SK-N-SH treated with all-trans-retinoic acid at 6 μM for 48 hours (cell line): ENCODE measurements around the gene SUCLG1.

Source experiments
- ARNTL ChIP-seq: fragments of 450-650 bp; formaldehyde crosslinking; IDR thresholded peaks from 2 replicates; pipeline ENCODE4 v1.5.0; 2020; ENCODE audit warnings: low read depth, mild to moderate bottlenecking, moderate library complexity, borderline replicate concordance
- BACH2 ChIP-seq: fragments of 250-450 bp; sonication (Bioruptor Pico); IDR thresholded peaks from 2 replicates; pipeline ENCODE4 v1.9.0; 2021; ENCODE audit warnings: mild to moderate bottlenecking, borderline replicate concordance
- CSRNP3 ChIP-seq: fragments of 250-450 bp; sonication (Bioruptor Pico); IDR thresholded peaks from 2 replicates; pipeline ENCODE4 v1.5.1; 2021; ENCODE audit warnings: mild to moderate bottlenecking, moderate library complexity
- ISL1 ChIP-seq: fragments of 250-450 bp; sonication (Bioruptor Pico); IDR thresholded peaks from 2 replicates; pipeline ENCODE4 v2.1.2; 2022; ENCODE audit warnings: mild to moderate bottlenecking, moderate library complexity
- OSR1 ChIP-seq: fragments of 250-450 bp; sonication (Bioruptor Pico); IDR thresholded peaks from 2 replicates; pipeline ENCODE4 v1.8.0; 2022; ENCODE audit warnings: moderate library complexity, mild to moderate bottlenecking, inconsistent platforms
- PATZ1 ChIP-seq: fragments of 250-450 bp; sonication (Bioruptor Pico); IDR thresholded peaks from 2 replicates; pipeline ENCODE4 v1.8.0; 2020; ENCODE audit warnings: mild to moderate bottlenecking, moderate library complexity, borderline replicate concordance
- PPARA ChIP-seq: fragments of 250-450 bp; sonication (Bioruptor Pico); IDR thresholded peaks from 2 replicates; pipeline ENCODE4 v1.5.0; 2020; ENCODE audit warnings: mild to moderate bottlenecking, borderline replicate concordance
- RARB ChIP-seq: fragments of 250-450 bp; sonication (Bioruptor Pico); IDR thresholded peaks from 2 replicates; pipeline ENCODE4 v1.8.0; 2021; ENCODE audit warnings: mild to moderate bottlenecking, moderate library complexity
- TCF4 ChIP-seq: fragments of 250-450 bp; sonication (Bioruptor Pico); IDR thresholded peaks from 2 replicates; pipeline ENCODE4 v1.8.0; 2021; ENCODE audit warnings: mild to moderate bottlenecking, moderate library complexity, borderline replicate concordance
- ZFP3 ChIP-seq: fragments of 250-450 bp; sonication (Bioruptor Pico); IDR thresholded peaks from 2 replicates; pipeline ENCODE4 v1.5.0; 2020; ENCODE audit warnings: mild to moderate bottlenecking, moderate library complexity
- ZFP30 ChIP-seq: fragments of 450-650 bp; formaldehyde crosslinking; IDR thresholded peaks from 2 replicates; pipeline ENCODE4 v1.5.0; 2022; ENCODE audit warnings: mild to moderate bottlenecking, moderate library complexity
- ZNF565 ChIP-seq: fragments of 450-650 bp; formaldehyde crosslinking; conservative IDR thresholded peaks from 2 replicates; pipeline ENCODE4 v1.5.0; 2020; ENCODE audit warnings: low read depth, mild to moderate bottlenecking, moderate library complexity
- ZNF70 ChIP-seq: fragments of 450-650 bp; formaldehyde crosslinking; IDR thresholded peaks from 2 replicates; pipeline ENCODE4 v1.5.0; 2020; ENCODE audit warnings: mild to moderate bottlenecking, moderate library complexity
- ZNF8 ChIP-seq: fragments of 450-650 bp; formaldehyde crosslinking; IDR thresholded peaks from 2 replicates; pipeline ENCODE4 v1.5.0; 2020; ENCODE audit warnings: mild to moderate bottlenecking, moderate library complexity

- TF ChIP-seq ARNTL (no peak), ZFP30 (CRISPR knock-in tag) (no peak), TCF4 (CRISPR knock-in tag) (no peak), CSRNP3 (CRISPR knock-in tag) (no peak), PPARA (CRISPR knock-in tag) (no peak), ZNF8 (CRISPR knock-in tag) (no peak), ISL1 (CRISPR knock-in tag) (no peak), ZNF565 (CRISPR knock-in tag) (no peak), PATZ1 (CRISPR knock-in tag) (no peak), ZFP3 (CRISPR knock-in tag) (no peak), ZNF70 (no peak), OSR1 (CRISPR knock-in tag) (no peak), RARB (CRISPR knock-in tag) (no peak), BACH2 (CRISPR knock-in tag) (no peak)
Measured at GRCh38 chr2:84429328-84429727, 29.8 kb downstream of the SUCLG1 start.
